ENCODE data around the gene RTL1. TPM values are rescaled to one million over a fixed set of nuclear protein-coding genes. Genes with fewer than 3 reads are reported as not detected.

The RTL1 gene
- total and polyA plus RNA-seq, 2 donors (not counting 3 experiments of a cell fraction or from before 2014, with no cell fraction given): not detected

DNA sequence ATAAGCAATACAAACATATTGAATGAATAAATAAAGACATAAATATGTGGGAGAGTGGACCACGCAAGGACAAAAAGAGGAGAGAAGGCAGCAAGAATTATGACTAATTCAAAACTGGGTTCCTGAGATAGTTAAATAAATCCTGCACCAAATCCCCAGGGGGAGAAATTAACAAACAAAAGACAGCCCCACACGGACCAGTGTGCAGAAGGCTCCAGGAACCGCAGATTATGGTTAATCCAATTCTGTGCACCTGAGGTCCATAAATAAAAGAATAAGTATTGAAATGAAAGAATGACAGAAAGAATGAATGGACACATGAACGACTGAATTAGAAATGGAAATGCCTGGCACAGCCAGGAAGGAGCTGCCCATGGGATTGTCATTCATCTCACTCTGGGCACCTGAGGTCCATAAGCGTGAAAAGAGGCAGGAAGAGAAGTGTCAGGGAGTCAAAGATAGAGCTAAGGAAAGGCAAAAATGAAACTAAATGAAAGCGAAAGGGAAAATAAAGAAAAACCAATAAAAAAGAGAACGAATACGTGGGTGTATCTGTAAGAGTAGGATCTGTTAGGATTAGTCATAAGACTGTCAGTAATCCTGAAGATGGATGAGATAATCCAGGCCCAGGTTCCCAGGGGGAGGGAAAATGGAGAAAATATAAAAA lies 54.3 kb downstream of the RTL1 start:
- DNase-seq (ENCODE audit: low read depth, low spot score) (no peak), FAIRE-seq (no peak)
- Histone ChIP-seq H3K27ac (ENCODE audit: insufficient read depth, low read depth, low read length) (no peak overlapping the region), H2AFZ (ENCODE audit: low read depth, low read length) (no peak overlapping the region), H3K27me3 (ENCODE audit: control insufficient read depth in 2 of 2, insufficient read depth in 2 of 2, low read length in 2 of 2) (no peaks in the 10 kb centered on the region), H3K36me3 (ENCODE audit: control insufficient read depth in 2 of 2, extremely low read depth in 1 of 2, insufficient read depth in 2 of 2, low read length in 2 of 2) (peaks cover 0 to 9% of the 10 kb centered on the region in 2 experiments), H3K9ac (replicated peaks; ENCODE audit: extremely low read depth, insufficient read depth, low read length) (no peak overlapping the region), H4K20me1 (replicated peaks; ENCODE audit: control insufficient read depth, extremely low read depth, insufficient read depth, low read length) (no peaks in the 10 kb centered on the region), H3K4me1 (ENCODE audit: control insufficient read depth, extremely low read depth, insufficient read depth, low read length) (no peaks in the 10 kb centered on the region), H3K9me1 (replicated peaks; ENCODE audit: control insufficient read depth, extremely low read depth, insufficient read depth, low read length) (no peaks in the 10 kb centered on the region), H3K4me3 (replicated peaks in 1 of 3; ENCODE audit: insufficient read depth in 1 of 3, low read depth in 1 of 3, low read length in 3 of 3) (no peak overlapping the region), H3K4me2 (ENCODE audit: insufficient read depth, low read length) (no peak overlapping the region), H3K79me2 (ENCODE audit: control insufficient read depth, insufficient read depth, low read length) (peaks cover 4% of the 10 kb centered on the region), H3K9me3 (replicated peaks; ENCODE audit: control insufficient read depth, insufficient read depth, low read length) (no peaks in the 10 kb centered on the region)
- POLR2A ChIA-PET: no interaction called here
- CTCF ChIA-PET: no interaction called here
- intact Hi-C loops (cut with micrococcal nuclease): no loop called here
- no TSS peak for BruUV-seq (replicated peaks)
- TF ChIP-seq POLR2A (IDR thresholded peaks at IDR 0.05; ENCODE audit: low read depth, low read length) (no peak), MYC (IDR thresholded peaks at IDR 0.05; ENCODE audit: low read depth, low read length) (no peak), JUN (IDR thresholded peaks at IDR 0.05; ENCODE audit: borderline replicate concordance, insufficient read depth, insufficient read length, low read depth) (no peak), GATA2 (IDR thresholded peaks at IDR 0.05; ENCODE audit: insufficient read depth, insufficient read length, low read depth, low read length) (no peak), POLR2AphosphoS5 (IDR thresholded peaks at IDR 0.05; ENCODE audit: insufficient read depth, low read depth, low read length) (no peak)
- TF ChIP-seq, protein P1, sequence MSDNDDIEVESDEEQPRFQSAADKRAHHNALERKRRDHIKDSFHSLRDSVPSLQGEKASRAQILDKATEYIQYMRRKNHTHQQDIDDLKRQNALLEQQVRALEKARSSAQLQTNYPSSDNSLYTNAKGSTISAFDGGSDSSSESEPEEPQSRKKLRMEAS (IDR thresholded peaks at IDR 0.05; ENCODE audit: insufficient read depth, insufficient read length): no peak
- dilution Hi-C loops (cut with MboI; ENCODE audit: extremely low pct_ligation_motif_present, low sequenced_read_pairs): no loop called here

DNA sequence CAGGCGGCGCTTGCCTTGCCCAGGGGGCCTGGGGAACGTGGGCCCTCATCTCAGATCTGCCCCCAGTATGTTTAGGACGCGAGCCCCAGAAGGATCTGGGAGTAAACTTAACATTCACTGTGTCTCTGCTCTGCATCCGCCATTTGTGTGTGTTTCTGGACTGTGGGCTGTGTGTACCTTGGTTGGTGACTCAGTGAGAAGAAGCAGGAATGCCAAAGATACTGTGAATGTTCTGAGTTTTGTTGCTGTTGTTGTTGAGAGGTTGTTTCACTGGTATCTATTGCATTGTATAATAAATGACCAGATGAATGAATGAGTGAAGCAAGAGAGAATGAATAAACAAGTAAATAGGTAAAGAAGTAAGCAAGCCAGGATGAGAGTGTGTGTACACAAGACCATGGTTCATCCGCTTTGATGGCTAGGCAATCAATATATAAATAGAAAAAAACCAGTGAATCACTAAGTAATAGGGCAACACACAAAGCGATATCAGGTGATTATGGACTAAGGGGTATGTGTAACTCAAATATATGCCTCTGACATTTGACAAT lies 57.1 kb downstream of the RTL1 start:
- H3K4me2 ChIP-seq (ENCODE audit: insufficient read depth, low read length): no peak overlapping the region
- H3K9ac ChIP-seq (replicated peaks; ENCODE audit: extremely low read depth, insufficient read depth, low read length): no peak overlapping the region
- H3K36me3 ChIP-seq (ENCODE audit: control insufficient read depth in 2 of 2, extremely low read depth in 1 of 2, insufficient read depth in 2 of 2, low read length in 2 of 2): peaks cover 2 to 10% of the 10 kb centered on the region in 2 experiments
- no peaks in the 10 kb centered on the region for H4K20me1 ChIP-seq (replicated peaks; ENCODE audit: control insufficient read depth, extremely low read depth, insufficient read depth, low read length)
- intact Hi-C loops (cut with micrococcal nuclease) (no loop called here), dilution Hi-C loops (cut with MboI; ENCODE audit: extremely low pct_ligation_motif_present, low sequenced_read_pairs) (no loop called here)
- no TSS peak for BruUV-seq (replicated peaks)
- peaks cover 2% of the 10 kb centered on the region for H3K79me2 ChIP-seq (ENCODE audit: control insufficient read depth, insufficient read depth, low read length)
- FAIRE-seq (no peak), DNase-seq (ENCODE audit: low read depth, low spot score) (no peak)
- CTCF ChIA-PET: no interaction called here
- H2AFZ ChIP-seq (ENCODE audit: low read depth, low read length): no peak overlapping the region
- H3K27ac ChIP-seq (ENCODE audit: insufficient read depth, low read depth, low read length): no peak overlapping the region
- H3K27me3 ChIP-seq (ENCODE audit: control insufficient read depth in 2 of 2, insufficient read depth in 2 of 2, low read length in 2 of 2): no peaks in the 10 kb centered on the region
- H3K4me3 ChIP-seq (replicated peaks in 1 of 3; ENCODE audit: insufficient read depth in 1 of 3, low read depth in 1 of 3, low read length in 3 of 3): no peak overlapping the region
- H3K9me1 ChIP-seq (replicated peaks; ENCODE audit: control insufficient read depth, extremely low read depth, insufficient read depth, low read length): no peaks in the 10 kb centered on the region
- POLR2A ChIA-PET: no interaction called here
- TF ChIP-seq POLR2A (IDR thresholded peaks at IDR 0.05; ENCODE audit: low read depth, low read length) (no peak), EZH2 (IDR thresholded peaks at IDR 0.05; ENCODE audit: borderline replicate concordance, low read depth, low read length, severe bottlenecking) (no peak), MYC (IDR thresholded peaks at IDR 0.05; ENCODE audit: low read depth, low read length) (no peak), FOS (IDR thresholded peaks at IDR 0.05; ENCODE audit: borderline replicate concordance, insufficient read depth, low read length) (no peak), POLR2AphosphoS5 (IDR thresholded peaks at IDR 0.05; ENCODE audit: insufficient read depth, low read depth, low read length) (no peak), JUN (IDR thresholded peaks at IDR 0.05; ENCODE audit: borderline replicate concordance, insufficient read depth, insufficient read length, low read depth) (no peak)
- TF ChIP-seq, protein P1 (IDR thresholded peaks at IDR 0.05; ENCODE audit: insufficient read depth, insufficient read length): no peak
- H3K9me3 ChIP-seq (replicated peaks; ENCODE audit: control insufficient read depth, insufficient read depth, low read length): no peaks in the 10 kb centered on the region
- no peaks in the 10 kb centered on the region for H3K4me1 ChIP-seq (ENCODE audit: control insufficient read depth, extremely low read depth, insufficient read depth, low read length)

All from endothelial cell of umbilical vein (primary cell).